Neural progenitor cell (in vitro differentiated cells): ENCODE measurements around the gene GUCY1B1.
A peak's percentile ranks its signal among the peaks of the same experiment; 100 is the strongest.

Experiments used
- EZH2 ChIP-seq: fragments of 200-600 bp; sonication (generic); IDR thresholded peaks from 2 replicates; pipeline ENCODE4 v1.6.1; 2017; ENCODE audit warnings: antibody characterized with exemption, mild to moderate bottlenecking, moderate library complexity
- EZH2phosphoT487 ChIP-seq: fragments of 200-600 bp; sonication (generic); IDR thresholded peaks from 2 replicates; pipeline ENCODE4 v1.6.1; 2017; ENCODE audit warnings: antibody characterized with exemption
- TF ChIP-seq, protein P1 (sequence below): fragments of 200-600 bp; sonication (generic); IDR thresholded peaks from 2 replicates; pipeline ENCODE4 v1.5.1; 2017; ENCODE audit warnings: antibody characterized with exemption, mild to moderate bottlenecking

DNA sequence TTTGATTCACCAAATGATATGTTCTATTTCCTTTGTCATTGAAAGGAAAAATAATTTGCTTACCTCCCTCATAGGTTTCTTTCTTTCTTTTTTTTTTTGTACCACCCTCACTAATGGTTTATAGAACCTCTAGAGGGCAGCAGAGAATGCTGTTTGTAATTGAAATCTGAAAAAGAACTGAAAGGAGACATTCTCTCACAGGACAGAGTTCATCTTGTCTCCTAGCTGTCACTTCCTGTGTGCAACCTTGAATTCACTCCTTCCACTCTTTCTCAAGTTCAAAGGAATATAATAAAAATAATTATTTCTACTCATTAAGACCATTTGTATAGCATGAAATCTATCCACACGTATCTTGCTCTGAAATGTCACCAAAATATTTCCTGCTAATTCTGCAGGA is 51.0 kb downstream of the GUCY1B1 start:
- TF ChIP-seq, protein P1, sequence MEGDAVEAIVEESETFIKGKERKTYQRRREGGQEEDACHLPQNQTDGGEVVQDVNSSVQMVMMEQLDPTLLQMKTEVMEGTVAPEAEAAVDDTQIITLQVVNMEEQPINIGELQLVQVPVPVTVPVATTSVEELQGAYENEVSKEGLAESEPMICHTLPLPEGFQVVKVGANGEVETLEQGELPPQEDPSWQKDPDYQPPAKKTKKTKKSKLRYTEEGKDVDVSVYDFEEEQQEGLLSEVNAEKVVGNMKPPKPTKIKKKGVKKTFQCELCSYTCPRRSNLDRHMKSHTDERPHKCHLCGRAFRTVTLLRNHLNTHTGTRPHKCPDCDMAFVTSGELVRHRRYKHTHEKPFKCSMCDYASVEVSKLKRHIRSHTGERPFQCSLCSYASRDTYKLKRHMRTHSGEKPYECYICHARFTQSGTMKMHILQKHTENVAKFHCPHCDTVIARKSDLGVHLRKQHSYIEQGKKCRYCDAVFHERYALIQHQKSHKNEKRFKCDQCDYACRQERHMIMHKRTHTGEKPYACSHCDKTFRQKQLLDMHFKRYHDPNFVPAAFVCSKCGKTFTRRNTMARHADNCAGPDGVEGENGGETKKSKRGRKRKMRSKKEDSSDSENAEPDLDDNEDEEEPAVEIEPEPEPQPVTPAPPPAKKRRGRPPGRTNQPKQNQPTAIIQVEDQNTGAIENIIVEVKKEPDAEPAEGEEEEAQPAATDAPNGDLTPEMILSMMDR, result peak; percentile 83
- TF ChIP-seq EZH2 (no peak), EZH2phosphoT487 (no peak)
